Measurements from ENCODE around the gene NFATC1.

- no peak for TF ChIP-seq CTCF (IDR thresholded peaks at IDR 0.05; ENCODE audit: poor library complexity, severe bottlenecking)
- no peak for TF ChIP-seq POLR2AphosphoS5 (IDR thresholded peaks at IDR 0.05)
- TF ChIP-seq REST (IDR thresholded peaks at IDR 0.05; ENCODE audit: borderline replicate concordance): no peak
- no peak for TF ChIP-seq EP300 (conservative IDR thresholded peaks at IDR 0.05; ENCODE audit: poor library complexity, severe bottlenecking)
- TF ChIP-seq EZH2 (IDR thresholded peaks at IDR 0.05; ENCODE audit: borderline replicate concordance, insufficient read depth, low read length, poor library complexity, severe bottlenecking): no peak
- TF ChIP-seq TAF1 (IDR thresholded peaks at IDR 0.05; ENCODE audit: low read depth): no peak
- no peak for TF ChIP-seq SMC3 (conservative IDR thresholded peaks at IDR 0.05; ENCODE audit: poor library complexity)
These were observed 102.9 kb downstream of the NFATC1 start for GRCh38 chr18:79498662-79499061.
